ENCODE measurements around the gene BLOC1S5. TPM values are rescaled to one million over a fixed set of nuclear protein-coding genes. Genes with fewer than 3 reads are reported as not detected.

The BLOC1S5 gene
- total and polyA plus RNA-seq, 2 donors (not counting 3 experiments of a cell fraction or from before 2014, with no cell fraction given) = 3.9 to 19.1 TPM

DNA sequence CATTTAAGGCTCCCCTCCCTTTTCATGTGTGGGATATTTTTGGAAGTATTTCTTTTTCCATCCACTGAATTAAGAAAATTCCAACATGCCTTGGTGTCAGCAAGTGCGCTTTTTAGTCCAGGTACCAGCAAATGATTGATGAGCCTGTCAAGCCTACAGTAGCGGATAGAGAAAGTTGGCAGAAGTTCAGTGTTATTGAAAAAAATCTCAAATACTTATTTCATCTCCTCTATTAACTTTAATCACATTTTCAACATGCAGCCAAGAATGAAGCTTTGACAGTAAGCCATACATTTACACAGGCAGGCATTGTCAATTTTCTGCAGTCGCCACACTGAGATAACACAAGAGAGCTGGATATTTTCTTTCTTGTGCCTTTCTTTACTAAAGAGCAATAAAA is 50.4 kb downstream of the BLOC1S5 start:
- ChIA-PET CTCF (interaction anchor here (1.3 to 2.1 kb wide), 4 partner anchors 10 to 206 kb away, joined by 4 to 7 read pairs (median 6); no protein-coding TSS in a partner anchor), POLR2A (no interaction called here)
- peaks cover 2% of the 10 kb centered on the region for H3K9me1 ChIP-seq (replicated peaks; ENCODE audit: control insufficient read depth, extremely low read depth, insufficient read depth, low read length)
- intact Hi-C loops (cut with micrococcal nuclease) = no loop called here
- H2AFZ ChIP-seq (ENCODE audit: low read depth, low read length) = no peak overlapping the region
- no peak overlapping the region for H3K4me2 ChIP-seq (ENCODE audit: insufficient read depth, low read length)
- H3K9me3 ChIP-seq (replicated peaks; ENCODE audit: control insufficient read depth, insufficient read depth, low read length) = no peaks in the 10 kb centered on the region
- TF ChIP-seq EZH2 (IDR thresholded peaks at IDR 0.05; ENCODE audit: borderline replicate concordance, low read depth, low read length, severe bottlenecking) (no peak), MYC (IDR thresholded peaks at IDR 0.05; ENCODE audit: low read depth, low read length) (no peak), POLR2A (IDR thresholded peaks at IDR 0.05; ENCODE audit: low read depth, low read length) (no peak), JUN (IDR thresholded peaks at IDR 0.05; ENCODE audit: borderline replicate concordance, insufficient read depth, insufficient read length, low read depth) (no peak), FOS (IDR thresholded peaks at IDR 0.05; ENCODE audit: borderline replicate concordance, insufficient read depth, low read length) (no peak), POLR2AphosphoS5 (IDR thresholded peaks at IDR 0.05; ENCODE audit: insufficient read depth, low read depth, low read length) (no peak), GATA2 (IDR thresholded peaks at IDR 0.05; ENCODE audit: insufficient read depth, insufficient read length, low read depth, low read length) (no peak)
- TF ChIP-seq, protein P1, sequence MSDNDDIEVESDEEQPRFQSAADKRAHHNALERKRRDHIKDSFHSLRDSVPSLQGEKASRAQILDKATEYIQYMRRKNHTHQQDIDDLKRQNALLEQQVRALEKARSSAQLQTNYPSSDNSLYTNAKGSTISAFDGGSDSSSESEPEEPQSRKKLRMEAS (IDR thresholded peaks at IDR 0.05; ENCODE audit: insufficient read depth, insufficient read length) = no peak
- TF ChIP-seq, protein P2, sequence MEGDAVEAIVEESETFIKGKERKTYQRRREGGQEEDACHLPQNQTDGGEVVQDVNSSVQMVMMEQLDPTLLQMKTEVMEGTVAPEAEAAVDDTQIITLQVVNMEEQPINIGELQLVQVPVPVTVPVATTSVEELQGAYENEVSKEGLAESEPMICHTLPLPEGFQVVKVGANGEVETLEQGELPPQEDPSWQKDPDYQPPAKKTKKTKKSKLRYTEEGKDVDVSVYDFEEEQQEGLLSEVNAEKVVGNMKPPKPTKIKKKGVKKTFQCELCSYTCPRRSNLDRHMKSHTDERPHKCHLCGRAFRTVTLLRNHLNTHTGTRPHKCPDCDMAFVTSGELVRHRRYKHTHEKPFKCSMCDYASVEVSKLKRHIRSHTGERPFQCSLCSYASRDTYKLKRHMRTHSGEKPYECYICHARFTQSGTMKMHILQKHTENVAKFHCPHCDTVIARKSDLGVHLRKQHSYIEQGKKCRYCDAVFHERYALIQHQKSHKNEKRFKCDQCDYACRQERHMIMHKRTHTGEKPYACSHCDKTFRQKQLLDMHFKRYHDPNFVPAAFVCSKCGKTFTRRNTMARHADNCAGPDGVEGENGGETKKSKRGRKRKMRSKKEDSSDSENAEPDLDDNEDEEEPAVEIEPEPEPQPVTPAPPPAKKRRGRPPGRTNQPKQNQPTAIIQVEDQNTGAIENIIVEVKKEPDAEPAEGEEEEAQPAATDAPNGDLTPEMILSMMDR (IDR thresholded peaks at IDR 0.05; ENCODE audit: extremely low read depth in 1 of 2, insufficient read depth in 1 of 2, low read depth in 1 of 2, low read length in 2 of 2) = no peak
- no peak overlapping the region for H3K9ac ChIP-seq (replicated peaks; ENCODE audit: extremely low read depth, insufficient read depth, low read length)
- no peaks in the 10 kb centered on the region for H3K27me3 ChIP-seq (ENCODE audit: control insufficient read depth in 2 of 2, insufficient read depth in 2 of 2, low read length in 2 of 2)
- DNase-seq (ENCODE audit: low read depth, low spot score) (no peak), FAIRE-seq (no peak)
- H3K27ac ChIP-seq (ENCODE audit: insufficient read depth, low read depth, low read length) = no peak overlapping the region
- no peaks in the 10 kb centered on the region for H3K79me2 ChIP-seq (ENCODE audit: control insufficient read depth, insufficient read depth, low read length)
- no TSS peak for BruUV-seq (replicated peaks)
- dilution Hi-C loops (cut with MboI; ENCODE audit: extremely low pct_ligation_motif_present, low sequenced_read_pairs) = loop anchor here (25.0 kb wide), 1 partner anchor 126 kb away; no protein-coding TSS in a partner anchor
- H3K4me3 ChIP-seq (replicated peaks in 1 of 3; ENCODE audit: insufficient read depth in 1 of 3, low read depth in 1 of 3, low read length in 3 of 3) = no peak overlapping the region
- H4K20me1 ChIP-seq (replicated peaks; ENCODE audit: control insufficient read depth, extremely low read depth, insufficient read depth, low read length) = no peaks in the 10 kb centered on the region
- H3K36me3 ChIP-seq (ENCODE audit: control insufficient read depth in 2 of 2, extremely low read depth in 1 of 2, insufficient read depth in 2 of 2, low read length in 2 of 2) = peaks cover 0 to 2% of the 10 kb centered on the region in 2 experiments
- peaks cover 6% of the 10 kb centered on the region for H3K4me1 ChIP-seq (ENCODE audit: control insufficient read depth, extremely low read depth, insufficient read depth, low read length)

Data from endothelial cell of umbilical vein (primary cell).